Fibroblast of lung (primary cell): ENCODE data around the gene ILDR1. TPM values are rescaled to one million over a fixed set of nuclear protein-coding genes. Genes with fewer than 3 reads are reported as not detected.

Source experiments
- DNase-seq, 2 donors: peaks; one replicate each; pipeline versions ENCODE4 v3.0.0 to v3.0.0-alpha.2; 2010; ENCODE audit warnings: low read depth in 2 of 2
- H2AFZ ChIP-seq: 2 replicates; pipeline ENCODE4 v1.5.1; 2012; ENCODE audit warnings: low read length, control low read depth, inconsistent platforms
- H3K27ac ChIP-seq: 2 replicates; pipeline ENCODE4 v1.5.1; 2011; ENCODE audit warnings: low read length, control low read depth; ENCODE audit not compliant: insufficient read depth
- H3K27me3 ChIP-seq: 2 replicates; pipeline ENCODE4 v1.5.1; 2011; ENCODE audit warnings: mild to moderate bottlenecking, low read length; ENCODE audit not compliant: control insufficient read depth, insufficient read depth
- H3K36me3 ChIP-seq: 2 replicates; pipeline ENCODE4 v1.5.1; 2011; ENCODE audit warnings: low read length; ENCODE audit not compliant: control insufficient read depth, insufficient read depth
- H3K4me1 ChIP-seq: 2 replicates; pipeline ENCODE4 v1.5.1; 2011; ENCODE audit warnings: low read length; ENCODE audit not compliant: control insufficient read depth, insufficient read depth; ENCODE audit errors: extremely low read depth
- H3K4me2 ChIP-seq: 2 replicates; pipeline ENCODE4 v1.5.1; 2011; ENCODE audit warnings: low read length, control low read depth; ENCODE audit not compliant: insufficient read depth; ENCODE audit errors: extremely low read depth
- H3K4me3 ChIP-seq, 4 experiments: fragments of 200-600 bp in 1 of 4; sonication (generic) in 1 of 4; replicated peaks in 1 of 4; 2 replicates each; pipeline ENCODE4 v1.5.1; 2011 to 2016; ENCODE audit warnings: low read length in 4 of 4, low read depth in 3 of 4, mild to moderate bottlenecking in 3 of 4, control low read depth in 2 of 4, inconsistent platforms in 1 of 4, mixed read lengths in 1 of 4; ENCODE audit not compliant: insufficient read depth in 1 of 4; ENCODE audit errors: control extremely low read depth in 1 of 4
- H3K79me2 ChIP-seq: 2 replicates; pipeline ENCODE4 v1.5.1; 2012; ENCODE audit warnings: mild to moderate bottlenecking, low read length, inconsistent platforms; ENCODE audit not compliant: control insufficient read depth, insufficient read depth
- H3K9ac ChIP-seq: 2 replicates; pipeline ENCODE4 v1.5.1; 2011; ENCODE audit warnings: mild to moderate bottlenecking, low read length, control low read depth; ENCODE audit not compliant: insufficient read depth
- H3K9me3 ChIP-seq: 2 replicates; pipeline ENCODE4 v1.5.1; 2012; ENCODE audit warnings: low read depth, low read length; ENCODE audit not compliant: control insufficient read depth, insufficient read depth
- H4K20me1 ChIP-seq: 2 replicates; pipeline ENCODE4 v1.5.1; 2011; ENCODE audit warnings: low read length; ENCODE audit not compliant: control insufficient read depth, insufficient read depth; ENCODE audit errors: extremely low read depth
- CTCF ChIP-seq, 2 donors: IDR thresholded peaks in 1 of 2; conservative IDR thresholded peaks in 1 of 2; 1 replicate in 1 of 2; 2 replicates in 1 of 2; pipeline ENCODE4 v1.5.1; 2011 to 2012; ENCODE audit warnings: low read length in 2 of 2, control low read depth in 1 of 2, inconsistent platforms in 1 of 2, low read depth in 1 of 2, mild to moderate bottlenecking in 1 of 2
- EZH2 ChIP-seq: IDR thresholded peaks from 2 replicates; pipeline ENCODE4 v1.5.1; 2012; ENCODE audit warnings: low read length, control low read depth, mild to moderate bottlenecking; ENCODE audit errors: missing control alignments
- polyA plus RNA-seq, 2 donors: library from polyadenylated mRNA; depleted of rRNA in 1 of 2; stranded (reverse) in 1 of 2; unstranded in 1 of 2; fragments of >200 nt; gene quantifications; 2 replicates each; pipeline ENCODE4 v1.2.1, GENCODE V29; 2011 to 2012; ENCODE audit warnings: missing spikeins in 1 of 2
- total RNA-seq: library from RNA; depleted of rRNA; stranded (reverse); fragments of >200 nt; gene quantifications from 2 replicates; pipeline ENCODE4 v1.2.1, GENCODE V29; 2014

Gene ILDR1
- total and polyA plus RNA-seq, 2 donors (not counting 1 experiment from before 2014, with no cell fraction given) = not detected

- Histone ChIP-seq H3K9me3 (no peaks in the 10 kb centered on the region), H3K9ac (no peak overlapping the region), H3K4me3 (no peak overlapping the region), H3K79me2 (no peaks in the 10 kb centered on the region), H3K4me1 (no peaks in the 10 kb centered on the region), H3K4me2 (no peak overlapping the region), H2AFZ (no peak overlapping the region), H3K27me3 (no peaks in the 10 kb centered on the region), H3K36me3 (no peaks in the 10 kb centered on the region), H3K27ac (no peak overlapping the region), H4K20me1 (no peaks in the 10 kb centered on the region)
- TF ChIP-seq CTCF (conservative IDR thresholded peaks at IDR 0.05 in 1 of 2, IDR thresholded peaks at IDR 0.05 in 1 of 2; ENCODE audit: low read depth in 1 of 2, low read length in 2 of 2) (no peak), EZH2 (no peak)
- no peak for DNase-seq
These were observed 44.5 kb upstream of the ILDR1 start for GRCh38 chr3:122066331-122067213.

- DNase-seq = no peak
- H3K36me3 ChIP-seq = no peaks in the 10 kb centered on the region
- no peak overlapping the region for H3K4me2 ChIP-seq
- no peaks in the 10 kb centered on the region for H3K27me3 ChIP-seq
- H3K9me3 ChIP-seq = no peaks in the 10 kb centered on the region
- no peaks in the 10 kb centered on the region for H4K20me1 ChIP-seq
- H3K4me3 ChIP-seq = no peak overlapping the region
- H3K9ac ChIP-seq = no peak overlapping the region
- no peak overlapping the region for H2AFZ ChIP-seq
- H3K27ac ChIP-seq = no peak overlapping the region
- H3K79me2 ChIP-seq = no peaks in the 10 kb centered on the region
- H3K4me1 ChIP-seq = no peaks in the 10 kb centered on the region
- TF ChIP-seq CTCF (conservative IDR thresholded peaks at IDR 0.05 in 1 of 2, IDR thresholded peaks at IDR 0.05 in 1 of 2; ENCODE audit: low read depth in 1 of 2, low read length in 2 of 2) = no peak
- no peak for TF ChIP-seq EZH2
These were observed 42.3 kb upstream of the ILDR1 start for GRCh38 chr3:122064326-122064725.

- H3K9ac ChIP-seq = no peak overlapping the region
- no peak overlapping the region for H3K4me2 ChIP-seq
- no peak overlapping the region for H2AFZ ChIP-seq
- no peak for DNase-seq
- H3K4me1 ChIP-seq = no peaks in the 10 kb centered on the region
- no peaks in the 10 kb centered on the region for H4K20me1 ChIP-seq
- no peaks in the 10 kb centered on the region for H3K27me3 ChIP-seq
- no peaks in the 10 kb centered on the region for H3K36me3 ChIP-seq
- H3K27ac ChIP-seq = no peak overlapping the region
- H3K9me3 ChIP-seq = no peaks in the 10 kb centered on the region
- no peak overlapping the region for H3K4me3 ChIP-seq
- H3K79me2 ChIP-seq = no peaks in the 10 kb centered on the region
- no peak for TF ChIP-seq EZH2
- no peak for TF ChIP-seq CTCF (conservative IDR thresholded peaks at IDR 0.05 in 1 of 2, IDR thresholded peaks at IDR 0.05 in 1 of 2; ENCODE audit: low read depth in 1 of 2, low read length in 2 of 2)
These were observed 41.9 kb upstream of the ILDR1 start for GRCh38 chr3:122063908-122064307.
